ENCODE data around the gene SAMHD1.

- TF ChIP-seq CBFB (CRISPR knock-in tag; IDR thresholded peaks at IDR 0.05) = no peak
- no peak for TF ChIP-seq ZC3H4 (CRISPR knock-in tag; IDR thresholded peaks at IDR 0.05; ENCODE audit: borderline replicate concordance)
- TF ChIP-seq, protein P1, sequence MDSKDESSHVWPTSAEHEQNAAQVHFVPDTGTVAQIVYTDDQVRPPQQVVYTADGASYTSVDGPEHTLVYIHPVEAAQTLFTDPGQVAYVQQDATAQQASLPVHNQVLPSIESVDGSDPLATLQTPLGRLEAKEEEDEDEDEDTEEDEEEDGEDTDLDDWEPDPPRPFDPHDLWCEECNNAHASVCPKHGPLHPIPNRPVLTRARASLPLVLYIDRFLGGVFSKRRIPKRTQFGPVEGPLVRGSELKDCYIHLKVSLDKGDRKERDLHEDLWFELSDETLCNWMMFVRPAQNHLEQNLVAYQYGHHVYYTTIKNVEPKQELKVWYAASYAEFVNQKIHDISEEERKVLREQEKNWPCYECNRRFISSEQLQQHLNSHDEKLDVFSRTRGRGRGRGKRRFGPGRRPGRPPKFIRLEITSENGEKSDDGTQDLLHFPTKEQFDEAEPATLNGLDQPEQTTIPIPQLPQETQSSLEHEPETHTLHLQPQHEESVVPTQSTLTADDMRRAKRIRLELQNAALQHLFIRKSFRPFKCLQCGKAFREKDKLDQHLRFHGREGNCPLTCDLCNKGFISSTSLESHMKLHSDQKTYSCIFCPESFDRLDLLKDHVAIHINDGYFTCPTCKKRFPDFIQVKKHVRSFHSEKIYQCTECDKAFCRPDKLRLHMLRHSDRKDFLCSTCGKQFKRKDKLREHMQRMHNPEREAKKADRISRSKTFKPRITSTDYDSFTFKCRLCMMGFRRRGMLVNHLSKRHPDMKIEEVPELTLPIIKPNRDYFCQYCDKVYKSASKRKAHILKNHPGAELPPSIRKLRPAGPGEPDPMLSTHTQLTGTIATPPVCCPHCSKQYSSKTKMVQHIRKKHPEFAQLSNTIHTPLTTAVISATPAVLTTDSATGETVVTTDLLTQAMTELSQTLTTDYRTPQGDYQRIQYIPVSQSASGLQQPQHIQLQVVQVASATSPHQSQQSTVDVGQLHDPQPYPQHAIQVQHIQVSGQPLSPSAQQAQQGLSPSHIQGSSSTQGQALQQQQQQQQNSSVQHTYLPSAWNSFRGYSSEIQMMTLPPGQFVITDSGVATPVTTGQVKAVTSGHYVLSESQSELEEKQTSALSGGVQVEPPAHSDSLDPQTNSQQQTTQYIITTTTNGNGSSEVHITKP (IDR thresholded peaks at IDR 0.05; ENCODE audit: partially characterized antibody) = no peak
- TF ChIP-seq, protein P2, sequence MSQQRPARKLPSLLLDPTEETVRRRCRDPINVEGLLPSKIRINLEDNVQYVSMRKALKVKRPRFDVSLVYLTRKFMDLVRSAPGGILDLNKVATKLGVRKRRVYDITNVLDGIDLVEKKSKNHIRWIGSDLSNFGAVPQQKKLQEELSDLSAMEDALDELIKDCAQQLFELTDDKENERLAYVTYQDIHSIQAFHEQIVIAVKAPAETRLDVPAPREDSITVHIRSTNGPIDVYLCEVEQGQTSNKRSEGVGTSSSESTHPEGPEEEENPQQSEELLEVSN (IDR thresholded peaks at IDR 0.05; ENCODE audit: borderline replicate concordance in 1 of 2, extremely low read depth in 1 of 2, insufficient read depth in 1 of 2, insufficient read length in 1 of 2, low read depth in 1 of 2, low read length in 1 of 2, poor library complexity in 1 of 2, severe bottlenecking in 1 of 2) = no peak
- TF ChIP-seq ARNT (IDR thresholded peaks at IDR 0.05) = no peak
- TF ChIP-seq PTBP1 (IDR thresholded peaks at IDR 0.05; ENCODE audit: low read depth, low read length) = no peak
- TF ChIP-seq, protein P3, sequence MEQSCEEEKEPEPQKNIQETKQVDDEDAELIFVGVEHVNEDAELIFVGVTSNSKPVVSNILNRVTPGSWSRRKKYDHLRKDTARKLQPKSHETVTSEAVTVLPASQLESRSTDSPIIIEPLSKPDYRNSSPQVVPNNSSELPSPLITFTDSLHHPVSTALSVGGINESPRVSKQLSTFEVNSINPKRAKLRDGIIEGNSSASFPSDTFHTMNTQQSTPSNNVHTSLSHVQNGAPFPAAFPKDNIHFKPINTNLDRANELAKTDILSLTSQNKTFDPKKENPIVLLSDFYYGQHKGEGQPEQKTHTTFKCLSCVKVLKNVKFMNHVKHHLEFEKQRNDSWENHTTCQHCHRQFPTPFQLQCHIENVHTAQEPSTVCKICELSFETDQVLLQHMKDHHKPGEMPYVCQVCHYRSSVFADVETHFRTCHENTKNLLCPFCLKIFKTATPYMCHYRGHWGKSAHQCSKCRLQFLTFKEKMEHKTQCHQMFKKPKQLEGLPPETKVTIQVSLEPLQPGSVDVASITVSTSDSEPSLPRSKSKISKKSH (CRISPR knock-in tag; IDR thresholded peaks at IDR 0.05) = no peak
- no peak for TF ChIP-seq CTCF (IDR thresholded peaks at IDR 0.05 in 2 of 3, conservative IDR thresholded peaks at IDR 0.05 in 1 of 3; ENCODE audit: insufficient read depth in 2 of 3, low read depth in 1 of 3, low read length in 3 of 3)
- no peak for TF ChIP-seq RFX1 (IDR thresholded peaks at IDR 0.05)
- TF ChIP-seq CHD1 (IDR thresholded peaks at IDR 0.05; ENCODE audit: low read length) = no peak
- no peak for TF ChIP-seq TAF15 (IDR thresholded peaks at IDR 0.05; ENCODE audit: low read depth, low read length)
Measured at GRCh38 chr20:36891211-36891610, 60.3 kb downstream of the SAMHD1 start.

Data from K562 (cell line).